Liver (tissue), 3 donors: ENCODE results near the gene WDR37.

Experiments used
- RAD21 ChIP-seq, 2 donors: IDR thresholded peaks; 2 replicates each; pipeline ENCODE4 v1.6.1; 2016; ENCODE audit warnings: antibody characterized with exemption in 2 of 2, mild to moderate bottlenecking in 2 of 2
- TF ChIP-seq, protein P1 (sequence below): fragments of 150-350 bp; IDR thresholded peaks from 2 replicates; pipeline ENCODE4 v1.5.1; 2017; ENCODE audit warnings: improper control_type of control experiment, low read depth, low read length; ENCODE audit not compliant: missing input control
- donor health status: healthy.
- donor health status: healthy.

DNA sequence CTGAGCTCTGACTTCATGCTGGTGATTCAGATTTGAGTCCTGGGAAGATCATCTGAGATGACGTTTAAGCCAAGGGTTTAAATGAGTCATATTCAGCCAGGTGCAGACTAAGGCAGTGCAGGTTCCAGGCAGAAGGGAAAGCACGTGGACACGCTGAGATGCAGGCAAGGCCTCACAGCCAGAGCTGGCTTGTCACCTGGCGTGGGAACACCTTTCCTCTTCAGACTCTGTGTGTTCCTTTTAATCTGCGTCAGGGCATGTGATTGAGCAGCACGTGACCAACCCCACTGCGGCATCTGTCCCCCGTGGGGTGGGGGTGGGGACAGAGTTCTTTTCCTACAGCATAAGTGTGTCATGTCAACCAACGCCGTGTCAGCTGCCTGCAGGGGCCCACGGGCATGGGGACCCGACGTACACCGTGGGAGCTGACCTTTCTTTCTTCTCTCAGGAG lies 19.8 kb upstream of the WDR37 start:
- TF ChIP-seq, protein P1, sequence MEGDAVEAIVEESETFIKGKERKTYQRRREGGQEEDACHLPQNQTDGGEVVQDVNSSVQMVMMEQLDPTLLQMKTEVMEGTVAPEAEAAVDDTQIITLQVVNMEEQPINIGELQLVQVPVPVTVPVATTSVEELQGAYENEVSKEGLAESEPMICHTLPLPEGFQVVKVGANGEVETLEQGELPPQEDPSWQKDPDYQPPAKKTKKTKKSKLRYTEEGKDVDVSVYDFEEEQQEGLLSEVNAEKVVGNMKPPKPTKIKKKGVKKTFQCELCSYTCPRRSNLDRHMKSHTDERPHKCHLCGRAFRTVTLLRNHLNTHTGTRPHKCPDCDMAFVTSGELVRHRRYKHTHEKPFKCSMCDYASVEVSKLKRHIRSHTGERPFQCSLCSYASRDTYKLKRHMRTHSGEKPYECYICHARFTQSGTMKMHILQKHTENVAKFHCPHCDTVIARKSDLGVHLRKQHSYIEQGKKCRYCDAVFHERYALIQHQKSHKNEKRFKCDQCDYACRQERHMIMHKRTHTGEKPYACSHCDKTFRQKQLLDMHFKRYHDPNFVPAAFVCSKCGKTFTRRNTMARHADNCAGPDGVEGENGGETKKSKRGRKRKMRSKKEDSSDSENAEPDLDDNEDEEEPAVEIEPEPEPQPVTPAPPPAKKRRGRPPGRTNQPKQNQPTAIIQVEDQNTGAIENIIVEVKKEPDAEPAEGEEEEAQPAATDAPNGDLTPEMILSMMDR = no peak
- no peak for TF ChIP-seq RAD21 (IDR thresholded peaks at IDR 0.05)
